Measurements from ENCODE around the gene PKMYT1.

DNA sequence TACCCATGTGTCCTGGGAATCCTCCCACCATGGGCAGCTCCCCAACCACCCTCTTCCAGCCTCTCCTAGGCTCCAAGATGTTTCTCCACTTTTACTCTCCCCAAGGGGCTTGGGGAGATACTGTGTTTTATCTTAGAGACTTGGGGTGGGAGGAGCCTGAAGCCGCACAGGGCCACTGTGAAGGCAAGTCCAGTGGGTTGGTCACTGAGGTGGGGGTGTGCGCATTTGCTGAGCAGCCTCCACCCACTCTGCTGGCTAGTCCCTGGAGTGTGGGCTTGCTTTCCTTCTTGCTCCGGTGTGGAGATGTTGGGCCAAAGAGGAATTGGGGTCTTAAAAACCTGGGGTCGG lies 28.4 kb upstream of the PKMYT1 start:
- no peak for TF ChIP-seq POLR2AphosphoS5 (IDR thresholded peaks at IDR 0.05; ENCODE audit: low read depth)
- no peak for TF ChIP-seq SPI1 (IDR thresholded peaks at IDR 0.05; ENCODE audit: borderline replicate concordance, low read depth)

All from HL-60 (cell line).